IMR-90 (cell line): ENCODE results near the gene SIPA1L3. TPM values are rescaled to one million over a fixed set of nuclear protein-coding genes. Genes with fewer than 3 reads are reported as not detected.

ENCODE experiments used
- ATAC-seq: fragments of 200-7000 bp; cut with Tn5 transposase; 2 replicates; pipeline ENCODE4 v1.9.1; 2020; ENCODE audit warnings: low read depth, mild to moderate bottlenecking, moderate library complexity
- BruUV-seq: library from RNA; stranded (reverse); fragments of 400-500 nt; replicated peaks from 2 replicates; lab custom pipeline; 2021; lab: Mats Ljungman, UMichigan
- CTCF ChIA-PET: fragments of 300-600 bp; formaldehyde crosslinking; extraction: SDS; loops from one replicate; lab custom pipeline; 2021; ENCODE audit warnings: antibody characterized with exemption; lab: Yijun Ruan, JAX
- POLR2A ChIA-PET: fragments of 300-600 bp; sonication (Branson Sonifier 250); formaldehyde crosslinking; loops from one replicate; lab custom pipeline; 2022; ENCODE audit warnings: antibody characterized with exemption; ENCODE audit not compliant: unreplicated experiment; lab: Charles Lee
- DNase-seq: peaks from one replicate; pipeline ENCODE4 v3.0.0; 2013
- H2AFZ ChIP-seq: replicated peaks from 2 replicates; pipeline ENCODE3; 2013; ENCODE audit warnings: low read length, mild to moderate bottlenecking; ENCODE audit not compliant: poor library complexity
- H2AK5ac ChIP-seq: 2 replicates; pipeline ENCODE4 v1.6.1; 2013; ENCODE audit warnings: low read depth, low read length, inconsistent platforms
- H2AK9ac ChIP-seq: replicated peaks from 2 replicates; pipeline ENCODE3; 2013; ENCODE audit warnings: mild to moderate bottlenecking, low read depth, low read length, moderate library complexity; ENCODE audit not compliant: poor library complexity
- H2BK120ac ChIP-seq: 2 replicates; pipeline ENCODE4 v1.6.1; 2013; ENCODE audit warnings: low read depth, low read length, inconsistent platforms
- H2BK15ac ChIP-seq: 3 replicates; pipeline ENCODE4 v1.6.1; 2013; ENCODE audit warnings: low read depth, low read length, inconsistent platforms
- H2BK20ac ChIP-seq: 2 replicates; pipeline ENCODE4 v1.6.1; 2013; ENCODE audit warnings: low read depth, mild to moderate bottlenecking, inconsistent platforms, low read length, moderate library complexity
- H2BK5ac ChIP-seq: 2 replicates; pipeline ENCODE4 v1.6.1; 2013; ENCODE audit warnings: mild to moderate bottlenecking, low read depth, low read length, inconsistent platforms; ENCODE audit not compliant: poor library complexity, severe bottlenecking
- H3K14ac ChIP-seq: replicated peaks from 2 replicates; pipeline ENCODE4 v1.6.1; 2013; ENCODE audit warnings: low read depth, low read length, inconsistent platforms
- H3K18ac ChIP-seq: 2 replicates; pipeline ENCODE4 v1.6.1; 2013; ENCODE audit warnings: low read depth, low read length, control low read depth
- H3K23ac ChIP-seq: 2 replicates; pipeline ENCODE4 v1.6.1; 2013; ENCODE audit warnings: low read depth, low read length, inconsistent platforms
- H3K27ac ChIP-seq: 2 replicates; pipeline ENCODE4 v1.5.1; 2013; ENCODE audit warnings: mild to moderate bottlenecking, control low read depth, low read length; ENCODE audit not compliant: insufficient read depth
- H3K27me3 ChIP-seq: 2 replicates; pipeline ENCODE4 v1.6.1; 2013; ENCODE audit warnings: low read length; ENCODE audit not compliant: control insufficient read depth, insufficient read depth
- H3K36me3 ChIP-seq: 2 replicates; pipeline ENCODE4 v1.6.1; 2013; ENCODE audit warnings: low read length, mixed read lengths; ENCODE audit not compliant: control insufficient read depth, insufficient read depth
- H3K4ac ChIP-seq: 2 replicates; pipeline ENCODE4 v1.6.1; 2013; ENCODE audit warnings: low read depth, low read length, inconsistent platforms
- H3K4me1 ChIP-seq: 2 replicates; pipeline ENCODE4 v1.6.1; 2013; ENCODE audit warnings: low read length, mixed read lengths; ENCODE audit not compliant: control insufficient read depth, insufficient read depth
- H3K4me2 ChIP-seq: 2 replicates; pipeline ENCODE4 v1.6.1; 2013; ENCODE audit warnings: low read depth, mild to moderate bottlenecking, control low read depth, low read length, moderate library complexity
- H3K4me3 ChIP-seq: 2 replicates; pipeline ENCODE4 v1.5.1; 2013; ENCODE audit warnings: low read depth, mild to moderate bottlenecking, control low read depth, low read length, moderate library complexity; ENCODE audit not compliant: insufficient read depth
- H3K56ac ChIP-seq: 2 replicates; pipeline ENCODE4 v1.6.1; 2013; ENCODE audit warnings: low read length, inconsistent platforms; ENCODE audit not compliant: insufficient read depth; ENCODE audit errors: extremely low read depth
- H3K79me1 ChIP-seq, 2 experiments: 2 replicates each; pipeline ENCODE4 v1.6.1; 2013; ENCODE audit warnings: low read length in 2 of 2, inconsistent platforms in 1 of 2, low read depth in 1 of 2
- H3K9ac ChIP-seq: 2 replicates; pipeline ENCODE4 v1.6.1; 2013; ENCODE audit warnings: low read depth, low read length, control low read depth
- H3K9me1 ChIP-seq: 2 replicates; pipeline ENCODE4 v1.6.1; 2013; ENCODE audit warnings: low read length, inconsistent platforms; ENCODE audit not compliant: insufficient read depth
- H3K9me3 ChIP-seq: 2 replicates; pipeline ENCODE4 v1.6.1; 2013; ENCODE audit warnings: low read length; ENCODE audit not compliant: control insufficient read depth, insufficient read depth
- H4K20me1 ChIP-seq: 2 replicates; pipeline ENCODE4 v1.6.1; 2013; ENCODE audit warnings: low read length, inconsistent platforms; ENCODE audit not compliant: insufficient read depth
- H4K5ac ChIP-seq: 2 replicates; pipeline ENCODE4 v1.6.1; 2013; ENCODE audit warnings: mild to moderate bottlenecking, low read depth, low read length, control low read depth
- H4K8ac ChIP-seq, 2 experiments: 2 replicates each; pipeline ENCODE4 v1.6.1; 2013; ENCODE audit warnings: low read depth in 2 of 2, low read length in 2 of 2, control low read depth in 1 of 2, inconsistent platforms in 1 of 2
- H4K91ac ChIP-seq: 2 replicates; pipeline ENCODE4 v1.6.1; 2013; ENCODE audit warnings: low read depth, low read length, inconsistent platforms; ENCODE audit not compliant: insufficient read depth
- BHLHE40 ChIP-seq: fragments of 150-350 bp; IDR thresholded peaks from 2 replicates; pipeline ENCODE4 v1.6.1; 2016; ENCODE audit warnings: mild to moderate bottlenecking, low read depth, low read length
- CEBPB ChIP-seq: IDR thresholded peaks from 2 replicates; pipeline ENCODE4 v1.6.1; 2012; ENCODE audit warnings: low read depth, low read length, improper control_type of control experiment
- CHD1 ChIP-seq: IDR thresholded peaks from 2 replicates; pipeline ENCODE4 v1.6.1; 2012; ENCODE audit warnings: low read depth, low read length, improper control_type of control experiment
- CTCF ChIP-seq: conservative IDR thresholded peaks from 2 replicates; pipeline ENCODE4 v1.5.1; 2012; ENCODE audit warnings: mild to moderate bottlenecking, low read depth, low read length, improper control_type of control experiment
- FOS ChIP-seq: fragments of 150-350 bp; IDR thresholded peaks from 2 replicates; pipeline ENCODE4 v1.6.1; 2016; ENCODE audit warnings: low read depth, low read length
- MAFK ChIP-seq: IDR thresholded peaks from 2 replicates; pipeline ENCODE4 v1.6.1; 2012; ENCODE audit warnings: low read depth, low read length, improper control_type of control experiment
- MAZ ChIP-seq: IDR thresholded peaks from 2 replicates; pipeline ENCODE4 v1.6.1; 2012; ENCODE audit warnings: low read depth, mild to moderate bottlenecking, low read length, improper control_type of control experiment, moderate library complexity, borderline replicate concordance
- MXI1 ChIP-seq: IDR thresholded peaks from 2 replicates; pipeline ENCODE4 v1.6.1; 2012; ENCODE audit warnings: low read depth, mild to moderate bottlenecking, low read length, moderate library complexity, borderline replicate concordance
- NFE2L2 ChIP-seq: fragments of 150-350 bp; IDR thresholded peaks from 2 replicates; pipeline ENCODE4 v1.6.1; 2016; ENCODE audit warnings: low read depth, mild to moderate bottlenecking, low read length
- POLR2A ChIP-seq: IDR thresholded peaks from 2 replicates; pipeline ENCODE4 v1.6.1; 2012; ENCODE audit warnings: mild to moderate bottlenecking, low read depth, low read length
- RAD21 ChIP-seq: IDR thresholded peaks from 2 replicates; pipeline ENCODE4 v1.6.1; 2012; ENCODE audit warnings: low read length, improper control_type of control experiment
- RCOR1 ChIP-seq: IDR thresholded peaks from 2 replicates; pipeline ENCODE4 v1.6.1; 2012; ENCODE audit warnings: mild to moderate bottlenecking, low read length, improper control_type of control experiment; ENCODE audit not compliant: insufficient replicate concordance
- RFX5 ChIP-seq: IDR thresholded peaks from 2 replicates; pipeline ENCODE4 v1.8.0; 2012; ENCODE audit warnings: low read depth, mild to moderate bottlenecking, low read length, moderate library complexity
- SMC3 ChIP-seq: fragments of 150-350 bp; IDR thresholded peaks from 2 replicates; pipeline ENCODE4 v1.6.1; 2016; ENCODE audit warnings: low read depth, mild to moderate bottlenecking, antibody characterized with exemption, low read length, moderate library complexity
- USF2 ChIP-seq: fragments of 150-350 bp; IDR thresholded peaks from 2 replicates; pipeline ENCODE4 v1.6.1; 2017; ENCODE audit warnings: mild to moderate bottlenecking, antibody characterized with exemption, low read length, low read depth
- WGBS, 2 experiments: methylation state at CpG; one replicate each; pipeline versions ENCODE4 v1.1.5 to v1.1.7; 2013; ENCODE audit warnings: missing lambda C conversion rate in 2 of 2; ENCODE audit not compliant: insufficient read length in 1 of 2; ENCODE audit errors: extremely low coverage in 2 of 2; 5-methylcytosine and 5-hydroxymethylcytosine counted together
- dilution Hi-C: fragments of 300-500 bp; cut with HindIII; formaldehyde crosslinking; loops from one replicate; pipeline ENCODE4 v1.14.3; 2018; ENCODE audit warnings: low sequenced_read_pairs; ENCODE audit not compliant: unreplicated experiment
- in situ Hi-C: fragments of 300-500 bp; cut with MboI; formaldehyde crosslinking; loops from 3 replicates; pipeline ENCODE4 v1.14.3; 2019; ENCODE audit warnings: low sequenced_read_pairs, inconsistent platforms, mixed read lengths
- intact Hi-C: fragments of 100-400 bp; cut with micrococcal nuclease; formaldehyde crosslinking; loops from 2 replicates; pipeline ENCODE4 v1.10.0; 2022
- polyA plus RNA-seq, 3 experiments: library from polyadenylated mRNA; depleted of rRNA; stranded (reverse); fragments of >200 nt; gene quantifications; 2 replicates each; pipeline ENCODE4 v1.2.3, GENCODE V29; 2012; ENCODE audit warnings: low replicate concordance in 1 of 3
- total RNA-seq: library from RNA; depleted of rRNA; stranded (reverse); fragments of >200 nt; gene quantifications from 2 replicates; pipeline ENCODE4 v1.2.3, GENCODE V29; 2012
- TF ChIP-seq, protein P1 (sequence below): fragments of 150-350 bp; IDR thresholded peaks from 2 replicates; pipeline ENCODE4 v1.6.1; 2016; ENCODE audit warnings: low read depth, mild to moderate bottlenecking, low read length, moderate library complexity, borderline replicate concordance

The SIPA1L3 gene
- total and polyA plus RNA-seq, 2 of the 4 experiments (the other 2 are of a cell fraction) = 4.1 to 9.4 TPM

- Histone ChIP-seq H3K56ac (no peak overlapping the region), H2BK20ac (no peak overlapping the region), H3K9me3 (no peaks in the 10 kb centered on the region), H3K4me3 (no peak overlapping the region), H2AFZ (peak overlapping the region; percentile 34), H3K14ac (no peak overlapping the region), H2BK5ac (peak overlapping the region; percentile 36), H3K9me1 (peaks cover 12% of the 10 kb centered on the region; the same call in 1 of the 2 replicates), H4K5ac (no peak overlapping the region), H3K4ac (no peak overlapping the region), H3K4me1 (no peaks in the 10 kb centered on the region), H3K4me2 (no peak overlapping the region), H4K20me1 (no peaks in the 10 kb centered on the region; the same call in 1 of the 2 replicates), H3K36me3 (no peaks in the 10 kb centered on the region; the same call in 1 of the 2 replicates), H3K9ac (no peak overlapping the region), H2AK5ac (no peak overlapping the region), H3K79me1 (peaks cover 38 to 91% of the 10 kb centered on the region in 2 experiments), H3K18ac (no peak overlapping the region), H3K27me3 (no peaks in the 10 kb centered on the region), H3K27ac (no peak overlapping the region), H2AK9ac (peak overlapping the region; percentile 65), H2BK120ac (no peak overlapping the region), H4K91ac (peak overlapping the region; percentile 61), H4K8ac (peak overlapping the region; percentile 21 to 34; a peak in 1 of 4 replicates), H3K23ac (no peak overlapping the region), H2BK15ac (no peak overlapping the region)
- no TSS peak for BruUV-seq
- in situ Hi-C loops (no loop called here), intact Hi-C loops (no loop called here), dilution Hi-C loops (no loop called here)
- TF ChIP-seq RCOR1 (no peak), MAZ (no peak), CHD1 (no peak), MAFK (no peak), SMC3 (no peak), CEBPB (no peak), NFE2L2 (no peak), USF2 (no peak), CTCF (no peak), POLR2A (no peak), BHLHE40 (no peak), MXI1 (no peak), RFX5 (no peak), FOS (no peak), RAD21 (no peak)
- TF ChIP-seq, protein P1, sequence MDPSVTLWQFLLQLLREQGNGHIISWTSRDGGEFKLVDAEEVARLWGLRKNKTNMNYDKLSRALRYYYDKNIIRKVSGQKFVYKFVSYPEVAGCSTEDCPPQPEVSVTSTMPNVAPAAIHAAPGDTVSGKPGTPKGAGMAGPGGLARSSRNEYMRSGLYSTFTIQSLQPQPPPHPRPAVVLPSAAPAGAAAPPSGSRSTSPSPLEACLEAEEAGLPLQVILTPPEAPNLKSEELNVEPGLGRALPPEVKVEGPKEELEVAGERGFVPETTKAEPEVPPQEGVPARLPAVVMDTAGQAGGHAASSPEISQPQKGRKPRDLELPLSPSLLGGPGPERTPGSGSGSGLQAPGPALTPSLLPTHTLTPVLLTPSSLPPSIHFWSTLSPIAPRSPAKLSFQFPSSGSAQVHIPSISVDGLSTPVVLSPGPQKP = no peak
- DNase-seq (no peak), ATAC-seq (no peak)
- CTCF ChIA-PET = interaction anchor here (1.6 kb wide), 1 partner anchor 147 kb away, joined by 4 read pairs; no protein-coding TSS in a partner anchor
- 85% methylated on average over 7 of the region's 10 CpGs; no CpG with 5 or more reads in 1 of the 2 experiments for WGBS, 2 experiments
- POLR2A ChIA-PET = no interaction called here
Observed at GRCh38 chr19:38049105-38049649, 142.2 kb downstream of the SIPA1L3 start.
